Osteoblast (primary cell): ENCODE results near the gene PHF12. TPM values are rescaled to one million over a fixed set of nuclear protein-coding genes. Genes with fewer than 3 reads are reported as not detected.

Experiments
- DNase-seq: peaks from one replicate; pipeline ENCODE4 v3.0.0; 2011; ENCODE audit warnings: low spot score, mixed read lengths; ENCODE audit not compliant: insufficient read length; ENCODE audit errors: missing footprints
- H2AFZ ChIP-seq: 2 replicates; pipeline ENCODE4 v1.6.0; 2011; ENCODE audit warnings: mild to moderate bottlenecking, low read length
- H3K27ac ChIP-seq: 2 replicates; pipeline ENCODE4 v1.5.1; 2011; ENCODE audit warnings: mild to moderate bottlenecking, low read depth, low read length, moderate library complexity
- H3K27me3 ChIP-seq: 2 replicates; pipeline ENCODE4 v1.6.0; 2012; ENCODE audit warnings: mild to moderate bottlenecking, control low read depth, inconsistent platforms, low read length, moderate library complexity; ENCODE audit not compliant: insufficient read depth
- H3K36me3 ChIP-seq: 2 replicates; pipeline ENCODE4 v1.5.1; 2011; ENCODE audit warnings: mild to moderate bottlenecking, low read length, control low read depth, moderate library complexity; ENCODE audit not compliant: insufficient read depth
- H3K4me1 ChIP-seq: 2 replicates; pipeline ENCODE4 v1.5.1; 2011; ENCODE audit warnings: mild to moderate bottlenecking, low read length, control low read depth, moderate library complexity; ENCODE audit not compliant: insufficient read depth
- H3K4me2 ChIP-seq: 2 replicates; pipeline ENCODE4 v1.6.0; 2011; ENCODE audit warnings: mild to moderate bottlenecking, low read length; ENCODE audit not compliant: insufficient read depth
- H3K4me3 ChIP-seq: fragments of 200-600 bp; sonication (generic); 3 replicates; pipeline ENCODE4 v1.5.1; 2012; ENCODE audit warnings: mild to moderate bottlenecking, low read length, inconsistent platforms; ENCODE audit not compliant: insufficient read depth
- H3K79me2 ChIP-seq: 2 replicates; pipeline ENCODE4 v1.6.0; 2012; ENCODE audit warnings: mild to moderate bottlenecking, low read length, control low read depth, inconsistent platforms; ENCODE audit not compliant: insufficient read depth
- H3K9me3 ChIP-seq: 2 replicates; pipeline ENCODE4 v1.5.1; 2011; ENCODE audit warnings: low read depth, low read length, control low read depth
- H4K20me1 ChIP-seq: 2 replicates; pipeline ENCODE4 v1.6.0; 2012; ENCODE audit warnings: mild to moderate bottlenecking, low read length, control low read depth; ENCODE audit not compliant: insufficient read depth
- CTCF ChIP-seq: IDR thresholded peaks from 2 replicates; pipeline ENCODE4 v1.5.1; 2011; ENCODE audit warnings: mild to moderate bottlenecking, low read depth, low read length, moderate library complexity; ENCODE audit errors: extremely low read depth
- total RNA-seq: library from RNA; depleted of rRNA; stranded (reverse); fragments of >200 nt; gene quantifications from 2 replicates; pipeline ENCODE4 v1.2.3, GENCODE V29; 2012

The PHF12 gene
- total RNA-seq, 1 donor = 26.8 TPM

GRCh38 chr17:28865946-28866752 lies 85.2 kb downstream of the PHF12 start:
- Histone ChIP-seq H3K9me3 (no peaks in the 10 kb centered on the region), H3K36me3 (no peaks in the 10 kb centered on the region), H3K79me2 (no peaks in the 10 kb centered on the region), H3K4me3 (no peak overlapping the region), H3K27me3 (no peaks in the 10 kb centered on the region), H3K27ac (no peak overlapping the region), H4K20me1 (no peaks in the 10 kb centered on the region), H2AFZ (no peak overlapping the region), H3K4me1 (no peaks in the 10 kb centered on the region), H3K4me2 (no peak overlapping the region)
- DNase-seq = peak; percentile 11
- TF ChIP-seq CTCF = no peak

GRCh38 chr17:28864991-28865849 lies 86.1 kb downstream of the PHF12 start:
- Histone ChIP-seq H3K27me3 (no peaks in the 10 kb centered on the region), H3K36me3 (peaks cover 5% of the 10 kb centered on the region), H3K4me2 (no peak overlapping the region), H3K27ac (no peak overlapping the region), H4K20me1 (no peaks in the 10 kb centered on the region), H3K4me1 (no peaks in the 10 kb centered on the region), H3K9me3 (no peaks in the 10 kb centered on the region), H3K79me2 (no peaks in the 10 kb centered on the region), H2AFZ (no peak overlapping the region), H3K4me3 (no peak overlapping the region)
- peak; percentile 15 for DNase-seq
- TF ChIP-seq CTCF = no peak

- Histone ChIP-seq H3K4me3 (no peak overlapping the region), H3K79me2 (no peaks in the 10 kb centered on the region), H3K4me2 (no peak overlapping the region), H2AFZ (no peak overlapping the region), H4K20me1 (no peaks in the 10 kb centered on the region), H3K4me1 (no peaks in the 10 kb centered on the region), H3K9me3 (no peaks in the 10 kb centered on the region), H3K27ac (no peak overlapping the region), H3K36me3 (peaks cover 9% of the 10 kb centered on the region), H3K27me3 (no peaks in the 10 kb centered on the region)
- no peak for TF ChIP-seq CTCF
- DNase-seq = peak; percentile 30
Measured at GRCh38 chr17:28863953-28864352, 87.4 kb downstream of the PHF12 start.

- H3K9me3 ChIP-seq = no peaks in the 10 kb centered on the region
Measured at GRCh38 chr17:28862561-28862960, 88.8 kb downstream of the PHF12 start.

More at GRCh38 chr17:28862561-28862960, 88.8 kb downstream of the PHF12 start:
- no peak for DNase-seq
- no peak overlapping the region for H3K27ac ChIP-seq
- no peak overlapping the region for H3K4me2 ChIP-seq
- no peaks in the 10 kb centered on the region for H3K79me2 ChIP-seq
- H2AFZ ChIP-seq = no peak overlapping the region
- H3K27me3 ChIP-seq = no peaks in the 10 kb centered on the region
- peaks cover 21% of the 10 kb centered on the region for H3K36me3 ChIP-seq
- no peak overlapping the region for H3K4me3 ChIP-seq
- TF ChIP-seq CTCF = no peak
- no peaks in the 10 kb centered on the region for H4K20me1 ChIP-seq
- H3K4me1 ChIP-seq = no peaks in the 10 kb centered on the region
